Suprapubic skin (tissue), 4 donors: ENCODE data around the gene GAS7.

ENCODE experiments used
- CTCF ChIP-seq, 2 donors: fragments of 200-600 bp in 1 of 2; fragments of 450-650 bp in 1 of 2; sonication (generic) in 1 of 2; IDR thresholded peaks; one replicate each; pipeline ENCODE4 v1.5.1; 2016 to 2019; ENCODE audit warnings: antibody characterized with exemption in 2 of 2, mild to moderate bottlenecking in 1 of 2, moderate library complexity in 1 of 2
- EP300 ChIP-seq: sonication (generic); formaldehyde crosslinking; IDR thresholded peaks from one replicate; pipeline ENCODE4 v1.6.1; 2017; ENCODE audit warnings: antibody characterized with exemption
- POLR2A ChIP-seq, 2 donors: fragments of 450-650 bp; IDR thresholded peaks; one replicate each; pipeline ENCODE4 v1.6.1; 2017; ENCODE audit warnings: antibody characterized with exemption in 2 of 2, mild to moderate bottlenecking in 2 of 2, moderate library complexity in 2 of 2
- POLR2AphosphoS5 ChIP-seq, 3 donors: sonication (generic); formaldehyde crosslinking; IDR thresholded peaks; one replicate each; pipeline ENCODE4 v1.6.1; 2017; ENCODE audit warnings: antibody characterized with exemption in 3 of 3

DNA sequence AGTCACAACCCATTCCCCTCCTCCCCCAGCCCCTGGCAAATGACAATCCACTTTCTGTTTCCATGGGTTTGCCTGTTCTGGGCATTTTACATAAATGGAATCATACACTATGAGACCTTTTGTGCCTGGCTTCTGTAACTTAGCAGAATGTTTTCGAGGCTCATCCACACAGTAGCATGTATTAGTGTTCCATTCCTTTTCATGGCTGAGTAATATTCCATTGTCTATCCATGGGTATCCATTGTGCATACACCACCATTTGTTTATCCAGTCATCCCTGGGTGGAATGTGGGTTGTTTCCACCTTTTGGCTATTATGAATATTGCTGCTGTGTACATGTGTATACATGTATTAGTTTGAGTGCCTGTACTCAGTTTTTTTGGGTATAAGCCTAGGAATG, 259.6 kb downstream of the GAS7 start:
- no peak for TF ChIP-seq CTCF (IDR thresholded peaks at IDR 0.05)
- no peak for TF ChIP-seq POLR2A (IDR thresholded peaks at IDR 0.05)
- TF ChIP-seq EP300, result no peak
- TF ChIP-seq POLR2AphosphoS5 (IDR thresholded peaks at IDR 0.05), result no peak
